NOMO-1 treated with DMSO at 0.1 percent for 48 hours (cell line): Measurements from ENCODE around the gene SARDH.

Experiments used
- DNase-seq: peaks from one replicate; lab custom pipeline; 2025; ENCODE audit not compliant: unreplicated experiment; lab: John Stamatoyannopoulos, UW

Gene SARDH

GRCh38 chr9:133715295-133715865 is 22.8 kb downstream of the SARDH start:
- DNase-seq: no peak

DNA sequence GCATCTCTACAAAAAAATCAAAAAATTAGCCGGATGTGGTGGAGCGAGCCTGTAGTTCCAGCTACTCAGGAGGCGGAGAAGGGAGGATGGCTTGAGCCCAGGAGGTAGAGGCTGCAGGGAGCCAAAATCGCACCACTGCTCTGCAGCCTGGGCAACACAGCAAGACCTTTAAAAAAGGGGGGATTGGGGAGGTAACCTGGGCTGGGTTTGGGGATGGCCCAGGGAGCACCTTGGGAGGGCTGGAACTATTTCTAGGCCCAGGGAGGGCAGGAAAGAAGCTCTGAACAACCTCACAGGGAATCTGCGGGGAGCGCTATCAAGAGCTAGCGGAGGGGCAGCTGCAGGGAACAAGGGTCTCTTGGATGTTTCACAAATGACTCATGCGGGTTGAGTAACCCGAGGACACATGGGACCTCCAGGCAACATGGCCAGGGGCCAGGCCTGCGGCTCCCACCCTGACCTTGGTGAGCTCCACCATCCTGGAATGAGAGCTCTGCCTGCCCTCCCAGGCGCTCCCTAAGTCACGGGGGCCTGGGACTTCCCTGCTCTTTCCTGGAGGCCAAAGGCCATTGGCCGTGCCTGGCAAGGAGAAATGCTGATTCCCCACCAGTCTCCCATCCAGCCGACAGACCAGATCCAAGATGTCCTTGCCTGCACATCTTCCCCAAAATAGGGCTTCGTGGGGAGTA is 23.4 kb downstream of the SARDH start:
- no peak for DNase-seq

DNA sequence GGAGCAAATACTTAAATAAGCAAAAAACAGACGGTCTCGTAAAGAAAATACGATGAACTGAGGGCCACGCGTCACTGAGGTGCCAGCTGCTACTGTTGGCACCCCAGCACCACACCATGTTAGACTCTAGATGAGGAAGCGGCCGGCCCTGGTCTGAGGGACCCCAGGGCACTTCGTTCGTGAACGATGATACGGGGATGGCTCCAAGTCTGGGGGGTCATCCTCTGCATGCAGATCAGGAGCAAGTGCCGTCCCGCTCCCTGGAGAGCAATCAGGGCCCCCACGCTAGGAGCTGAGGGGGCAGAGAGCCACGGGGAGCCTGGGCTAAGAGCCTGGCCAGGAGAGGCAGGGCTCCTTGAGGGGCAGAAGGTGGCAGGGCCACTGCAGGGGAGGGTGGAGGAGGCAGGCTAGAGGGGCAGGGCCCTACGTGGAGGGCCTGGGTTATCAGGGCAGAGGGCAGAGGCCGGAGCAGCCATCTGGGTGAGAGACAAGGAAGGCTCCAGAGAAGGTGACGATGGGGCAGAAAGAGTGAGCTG is 24.1 kb downstream of the SARDH start:
- no peak for DNase-seq

DNA sequence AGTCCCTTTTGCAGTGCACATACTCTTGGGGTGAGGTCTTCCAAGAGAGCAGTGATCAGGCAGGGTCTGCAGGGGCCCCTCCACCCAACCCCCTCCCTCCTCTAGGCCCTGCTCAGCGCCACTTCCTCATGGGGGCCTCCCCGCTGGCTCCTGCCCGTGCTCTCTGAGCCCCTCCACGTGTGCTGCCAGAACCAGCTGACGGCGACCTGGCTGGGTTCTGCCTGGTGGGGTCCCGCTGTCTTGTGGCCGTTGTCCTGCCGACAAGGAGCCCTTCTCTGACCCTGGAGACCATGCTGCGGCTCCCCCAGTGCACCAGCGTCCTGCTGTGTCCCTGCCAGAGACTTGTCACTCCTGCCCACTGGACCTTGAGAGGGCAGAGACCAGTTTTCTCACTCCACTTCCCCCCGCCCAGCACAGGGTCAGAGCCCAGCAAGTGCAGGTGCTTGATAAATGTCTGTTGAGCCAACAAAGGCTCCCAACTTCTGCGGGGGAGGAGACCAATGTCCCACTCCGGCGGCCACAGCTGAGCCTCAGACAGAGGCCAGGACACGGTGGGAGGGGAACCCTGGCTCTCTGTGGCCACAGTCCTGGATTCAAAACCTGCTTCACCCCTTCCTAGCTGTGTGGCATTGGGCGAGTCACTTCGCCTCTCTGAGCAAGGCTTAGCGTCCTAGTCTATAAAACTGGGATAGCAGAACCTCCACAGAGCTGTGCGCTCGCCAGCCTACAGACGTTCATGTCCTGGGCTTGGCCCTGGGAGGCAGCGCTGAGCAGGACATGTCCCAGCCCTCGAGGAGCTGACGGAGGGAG is 24.8 kb downstream of the SARDH start:
- DNase-seq: no peak

GRCh38 chr9:133712221-133713100 is 25.7 kb downstream of the SARDH start:
- DNase-seq: no peak

DNA sequence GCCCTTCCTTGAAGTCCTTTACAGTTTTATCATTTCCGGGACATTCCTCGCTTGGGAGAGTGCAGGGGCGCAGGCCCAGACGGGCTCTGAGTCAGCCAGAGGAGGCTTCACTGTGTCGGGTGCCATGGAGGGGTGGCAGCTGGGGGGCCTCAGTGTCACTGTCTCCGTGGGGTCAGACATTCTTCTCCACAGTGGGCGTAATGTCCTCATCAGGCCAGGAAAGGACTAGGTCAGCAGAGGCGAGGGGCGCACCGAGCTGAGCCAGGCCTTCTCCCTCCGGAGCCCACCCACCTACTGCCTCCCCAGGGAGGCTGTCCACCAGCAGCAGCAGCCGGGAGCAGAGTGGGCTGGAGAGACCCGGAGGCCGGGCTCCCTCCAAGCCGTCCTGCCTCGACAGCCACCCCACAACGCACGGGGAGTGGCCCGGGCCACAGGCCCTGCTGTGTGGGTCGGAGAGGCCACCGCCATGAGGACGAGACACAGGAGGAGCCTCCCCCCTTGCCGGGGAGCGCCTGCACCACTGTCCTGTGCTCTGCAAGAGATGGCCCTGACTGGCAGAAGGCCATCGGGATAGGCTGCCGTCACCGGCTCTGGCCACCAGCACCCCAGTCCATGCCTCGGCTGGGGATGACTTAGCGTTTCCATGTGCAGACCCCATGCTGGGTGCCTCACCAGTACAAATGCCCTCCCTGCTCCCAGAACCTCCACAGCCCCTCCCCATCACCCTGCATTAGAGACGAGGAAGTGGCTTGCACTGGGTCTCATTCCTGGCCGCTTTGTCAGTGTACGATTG is 26.5 kb downstream of the SARDH start:
- no peak for DNase-seq

DNA sequence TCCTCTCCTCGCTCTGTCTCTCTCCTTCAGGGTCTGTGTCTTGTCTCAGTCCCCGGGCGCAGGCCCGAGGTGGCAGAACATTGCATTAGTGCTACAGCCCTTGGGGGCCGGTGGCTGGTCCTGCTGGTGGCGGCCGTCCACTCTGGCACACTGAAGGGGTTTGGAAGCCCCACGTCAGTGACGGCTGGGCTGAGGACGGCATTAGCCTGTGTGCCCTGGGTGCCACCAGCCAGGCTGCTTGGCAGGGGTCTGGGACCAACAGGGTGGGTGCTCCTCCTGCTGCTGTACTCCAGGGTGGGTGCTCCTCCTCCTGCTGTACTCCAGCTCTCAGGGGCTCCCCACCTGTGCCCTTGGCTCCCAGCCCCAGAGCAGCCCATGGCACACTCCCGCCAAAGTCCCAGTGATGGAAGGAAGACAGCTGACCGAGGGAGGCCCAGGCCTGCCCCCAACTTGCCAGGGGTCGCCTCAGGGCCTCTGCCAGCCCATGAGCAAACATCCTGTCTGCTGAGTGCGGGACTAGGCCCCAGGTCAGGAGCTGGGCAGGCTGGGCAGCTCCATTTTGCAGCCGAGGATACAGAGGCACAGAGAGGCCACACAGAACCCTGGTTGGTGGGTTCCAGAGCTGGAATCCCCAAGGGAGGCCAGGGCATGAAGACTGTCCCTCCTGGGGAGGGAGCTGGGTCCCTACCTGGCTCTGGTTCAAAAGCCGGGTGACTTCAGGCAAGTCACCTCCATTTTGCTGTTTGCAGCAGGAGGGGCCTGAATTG is 27.3 kb downstream of the SARDH start:
- no peak for DNase-seq

DNA sequence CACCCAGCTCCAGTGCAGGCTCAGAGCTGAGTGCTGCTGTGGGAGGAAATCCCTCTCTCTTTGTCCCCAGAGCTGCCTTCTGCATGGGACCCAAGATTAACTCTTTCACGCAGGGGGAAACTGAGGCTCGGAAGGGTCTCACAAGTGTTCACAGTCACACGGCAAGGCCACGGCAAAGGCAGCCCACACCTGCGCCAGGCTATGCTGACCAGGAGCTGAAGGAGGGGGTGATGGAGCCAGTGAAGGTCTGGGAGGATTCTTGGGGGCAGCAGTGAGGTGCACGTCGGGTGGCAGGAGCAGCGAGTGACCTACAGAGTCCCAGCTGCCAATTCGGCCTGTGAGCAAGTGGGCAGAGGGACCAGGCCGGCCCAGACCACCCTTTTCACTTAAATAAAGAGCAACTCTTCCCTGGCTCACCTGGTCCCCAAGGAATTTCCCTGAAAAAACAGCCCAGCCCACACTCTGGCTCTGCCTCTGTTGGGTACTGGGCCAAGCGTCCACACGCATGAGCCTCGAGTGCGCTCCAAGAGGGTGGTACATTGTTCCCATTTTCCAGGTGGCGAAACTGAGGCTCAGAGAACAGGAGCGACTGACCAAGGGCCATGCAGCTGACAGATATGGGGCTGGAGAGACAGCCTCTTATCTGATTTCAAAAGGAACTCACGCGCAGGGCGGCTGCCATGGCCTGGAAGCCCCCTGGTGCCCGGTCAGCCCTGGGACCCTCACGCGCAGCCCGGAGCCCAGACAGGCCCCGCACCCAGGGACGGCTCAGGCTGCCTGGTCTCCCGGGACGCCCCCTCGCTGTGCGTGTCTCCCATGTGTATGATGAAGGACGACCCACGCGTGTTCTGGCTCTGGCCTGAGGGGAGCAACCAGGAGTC is 28.2 kb downstream of the SARDH start:
- DNase-seq: no peak

- DNase-seq: no peak
Observed at GRCh38 chr9:133709015-133709611, 29.0 kb downstream of the SARDH start.

DNA sequence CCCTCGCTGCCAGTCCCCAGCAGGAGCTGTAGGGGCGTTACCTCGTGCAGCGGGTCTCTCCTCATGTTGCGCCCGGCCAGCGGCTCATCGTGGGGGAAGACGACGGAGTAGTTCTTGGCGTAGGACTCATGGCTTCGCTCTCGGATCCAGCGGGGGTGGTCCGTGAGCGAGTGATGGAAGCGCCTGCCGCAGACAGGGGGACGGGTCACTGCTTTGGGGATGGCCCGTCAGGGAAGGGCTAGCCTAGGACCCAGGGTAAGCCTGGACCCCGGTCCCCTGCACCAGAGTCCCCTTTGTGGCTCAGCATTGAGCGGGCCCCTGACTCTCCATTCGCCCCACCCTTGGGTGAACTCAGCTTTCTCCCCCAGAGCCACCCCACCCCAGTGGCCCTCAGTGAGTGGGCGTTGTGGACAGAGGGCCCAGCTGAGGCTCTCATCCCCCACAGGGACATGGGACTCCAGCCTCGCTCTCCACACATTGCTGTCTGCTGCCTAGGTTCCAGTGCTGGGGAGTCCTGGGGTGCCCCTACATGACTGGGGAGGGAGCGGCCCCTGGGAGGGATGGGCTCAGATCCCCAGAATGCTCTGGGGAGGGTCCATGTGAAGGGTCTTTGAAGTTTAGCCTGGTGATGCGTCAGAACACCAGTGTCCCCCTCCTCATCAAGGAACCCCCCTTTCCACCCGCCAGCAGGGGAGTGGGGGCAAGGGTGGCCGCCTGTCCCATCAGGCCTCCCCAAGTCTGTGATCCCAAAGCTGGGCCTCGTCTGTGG is 29.7 kb downstream of the SARDH start:
- DNase-seq: no peak

DNA sequence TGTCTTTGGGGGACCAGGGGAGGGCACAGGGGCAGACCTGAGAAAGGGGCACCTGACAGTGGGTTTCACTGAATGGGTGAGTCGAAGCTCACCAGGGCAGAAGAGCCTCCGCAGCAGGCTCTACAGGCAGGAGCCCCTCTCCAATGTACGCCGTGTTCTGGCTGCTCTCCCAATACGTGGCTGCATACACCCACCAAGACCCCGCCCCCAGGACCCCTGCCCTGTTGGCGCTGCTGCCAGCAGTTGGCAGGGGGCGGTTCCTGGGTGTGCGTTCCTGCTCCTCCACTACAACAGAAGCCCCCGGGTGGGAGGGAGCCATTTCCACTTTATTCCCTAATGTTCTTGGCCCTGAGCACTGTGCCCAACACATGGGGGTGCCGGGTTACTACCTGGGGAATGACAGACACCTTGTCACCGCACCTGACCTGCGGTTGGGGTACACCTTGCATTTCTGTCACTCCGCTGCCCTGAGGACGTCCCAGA is 30.3 kb downstream of the SARDH start:
- DNase-seq: no peak

GRCh38 chr9:133707065-133707762 is 30.9 kb downstream of the SARDH start:
- no peak for DNase-seq

GRCh38 chr9:133706307-133707050 is 31.7 kb downstream of the SARDH start:
- DNase-seq: no peak

DNA sequence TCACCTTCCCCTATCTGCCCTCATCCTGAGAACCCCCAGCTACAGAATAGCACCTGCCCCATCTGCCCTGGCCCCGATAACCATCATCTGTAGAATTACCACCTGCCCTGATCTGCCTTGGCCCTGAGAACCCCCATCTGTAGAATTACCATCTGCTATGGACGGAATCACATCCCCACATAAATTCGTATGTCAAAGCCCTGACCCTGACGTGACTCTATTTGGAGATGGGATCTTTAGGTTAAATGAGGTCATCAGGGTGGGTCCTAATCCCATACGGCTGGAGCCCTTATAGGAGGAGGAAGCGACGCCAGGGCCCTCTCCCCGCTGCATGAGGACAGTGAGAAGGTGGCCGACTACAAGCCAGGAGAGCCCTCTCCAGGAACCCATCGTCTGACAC is 32.6 kb downstream of the SARDH start:
- no peak for DNase-seq

DNA sequence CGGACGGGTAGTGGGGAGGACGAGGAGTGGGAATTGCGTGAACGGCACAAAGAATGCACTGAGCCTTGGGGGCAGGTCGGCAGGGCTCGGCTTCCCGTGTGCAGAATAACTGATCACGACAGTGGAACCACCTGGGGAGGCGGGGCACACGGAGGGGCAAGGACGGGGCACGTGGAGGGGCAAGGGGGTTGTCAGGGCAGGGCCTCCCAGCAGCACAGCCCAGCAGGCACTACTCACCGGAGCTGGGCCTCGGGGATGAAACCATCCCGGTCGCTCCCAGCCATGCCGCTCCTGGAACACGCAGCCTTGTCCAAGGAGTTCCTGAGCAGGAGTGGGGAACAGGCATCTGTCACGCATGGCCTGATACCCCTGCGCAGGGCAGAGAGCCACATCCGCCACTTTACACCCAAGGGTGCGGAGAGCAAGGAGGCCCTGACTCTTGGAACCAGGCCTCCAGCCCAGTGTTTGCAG is 33.4 kb downstream of the SARDH start:
- DNase-seq: no peak
